MCF 10A (cell line): Measurements from ENCODE around the gene LGALS1. TPM values are rescaled to one million over a fixed set of nuclear protein-coding genes. Genes with fewer than 3 reads are reported as not detected.
"Not testable (repeated sequence)": the region's sequence is repeated elsewhere in the genome, so short reads cannot be mapped to it uniquely, and the experiment has no call there.

Source experiments
- BruUV-seq: library from RNA; stranded (reverse); fragments of 400-500 nt; replicated peaks from 2 replicates; lab custom pipeline; 2021; lab: Mats Ljungman, UMichigan
- CTCF ChIA-PET: fragments of 300-600 bp; sonication (Branson Sonifier 250); formaldehyde crosslinking; extraction: SDS; loops from one replicate; lab custom pipeline; 2021; ENCODE audit warnings: antibody characterized with exemption, inconsistent platforms; lab: Yijun Ruan, JAX
- POLR2A ChIA-PET: fragments of 300-600, 350-650 bp; sonication (Branson Sonifier 250); formaldehyde crosslinking; extraction: SDS; loops from one replicate; lab custom pipeline; 2020; ENCODE audit warnings: antibody characterized with exemption, inconsistent platforms; lab: Yijun Ruan, JAX
- DNase-seq: peaks from one replicate; pipeline ENCODE4 v3.0.0-alpha.2; 2018; ENCODE audit not compliant: unreplicated experiment
- H3K27ac Mint-ChIP-seq: one replicate; pipeline ENCODE4 v1.8.0; 2022; ENCODE audit warnings: mild to moderate bottlenecking, low read depth, mixed read lengths; ENCODE audit not compliant: unreplicated experiment
- H3K27me3 Mint-ChIP-seq: one replicate; pipeline ENCODE4 v1.8.0; 2022; ENCODE audit warnings: mixed read lengths; ENCODE audit not compliant: insufficient read depth, unreplicated experiment
- H3K36me3 Mint-ChIP-seq: one replicate; pipeline ENCODE4 v1.8.0; 2022; ENCODE audit warnings: mild to moderate bottlenecking, moderate library complexity, mixed read lengths; ENCODE audit not compliant: insufficient read depth, unreplicated experiment
- H3K4me1 Mint-ChIP-seq: one replicate; pipeline ENCODE4 v1.8.0; 2022; ENCODE audit warnings: mixed read lengths; ENCODE audit not compliant: insufficient read depth, unreplicated experiment
- H3K4me3 Mint-ChIP-seq: one replicate; pipeline ENCODE4 v1.8.0; 2022; ENCODE audit warnings: mild to moderate bottlenecking, moderate library complexity, mixed read lengths; ENCODE audit not compliant: unreplicated experiment
- H3K9me3 Mint-ChIP-seq: one replicate; pipeline ENCODE4 v1.8.0; 2022; ENCODE audit warnings: mixed read lengths; ENCODE audit not compliant: unreplicated experiment
- CTCF ChIP-seq: fragments of 200-600 bp; IDR thresholded peaks from one replicate; pipeline ENCODE4 v1.8.0; 2022; ENCODE audit warnings: antibody characterized with exemption, mild to moderate bottlenecking; ENCODE audit not compliant: unreplicated experiment
- intact Hi-C: fragments of 100-400 bp; cut with micrococcal nuclease; formaldehyde crosslinking; loops from 2 replicates; pipeline ENCODE4 v1.14.1; 2022
- total RNA-seq: library from RNA; stranded (reverse); gene quantifications from 2 replicates; pipeline ENCODE4 v1.2.3, GENCODE V29; 2022

The LGALS1 gene
- total RNA-seq, 1 experiment from 2014 or later = 1,635 TPM

DNA sequence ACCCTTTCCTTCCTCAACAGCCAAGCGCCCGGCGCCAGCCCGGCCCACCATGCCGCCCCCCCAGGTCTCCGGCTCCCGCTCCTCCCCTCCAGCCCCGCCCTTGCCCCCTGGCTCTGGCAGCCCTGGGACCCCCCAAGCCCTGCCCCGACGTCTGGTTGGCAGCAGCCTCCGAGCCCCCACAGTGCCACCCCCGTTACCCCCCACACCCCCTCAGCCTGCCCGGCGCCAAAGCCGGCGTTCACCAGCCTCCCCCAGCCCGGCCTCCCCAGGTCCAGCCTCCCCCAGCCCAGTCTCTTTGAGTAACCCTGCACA, 20.2 kb upstream of the LGALS1 start:
- Mint-ChIP-seq H3K4me3 (no peak overlapping the region), H3K4me1 (peaks cover 16% of the 10 kb centered on the region), H3K36me3 (peaks cover 6% of the 10 kb centered on the region), H3K27ac (no peak overlapping the region), H3K9me3 (no peaks in the 10 kb centered on the region), H3K27me3 (no peaks in the 10 kb centered on the region)
- ChIA-PET CTCF (interaction anchor here (1.1 to 2.5 kb wide), 2 partner anchors 11 to 26 kb away, joined by 3 to 7 read pairs; no protein-coding TSS in a partner anchor), POLR2A (no interaction called here)
- no TSS peak for BruUV-seq
- no peak for TF ChIP-seq CTCF
- DNase-seq = no peak
- intact Hi-C loops = no loop called here

DNA sequence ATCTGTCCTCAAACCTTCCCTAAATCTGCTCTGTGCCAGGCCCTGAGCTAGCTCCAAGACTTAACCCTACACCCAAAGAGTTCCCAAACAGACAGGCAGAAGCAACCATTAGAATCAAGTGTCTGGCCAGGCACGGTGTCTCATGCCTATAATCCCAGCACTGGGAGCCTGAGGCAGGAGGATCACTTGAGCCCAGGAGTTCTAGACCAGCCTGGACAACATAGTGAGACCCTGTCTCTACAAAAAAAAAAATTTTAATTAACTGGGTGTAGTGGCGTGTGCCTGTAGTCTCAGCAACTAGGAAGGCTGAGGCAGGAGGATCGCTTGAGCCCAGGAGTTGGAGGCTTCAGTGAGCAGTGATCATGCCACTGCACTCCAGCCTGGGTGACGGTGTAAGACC, 18.9 kb upstream of the LGALS1 start:
- intact Hi-C loops, BruUV-seq, H3K4me3 Mint-ChIP-seq, H3K27ac Mint-ChIP-seq, DNase-seq, H3K27me3 Mint-ChIP-seq, H3K36me3 Mint-ChIP-seq, H3K9me3 Mint-ChIP-seq: not testable (repeated sequence)
- peaks cover 22% of the 10 kb centered on the region for H3K4me1 Mint-ChIP-seq
- ChIA-PET POLR2A (interaction anchor here (1.1 to 3.1 kb wide), 3 partner anchors 30 to 151 kb away, joined by 3 to 13 read pairs (median 6); partner anchors contain the start of genes GCAT and NOL12), CTCF (interaction anchor here (0.6 to 2.5 kb wide), 3 partner anchors 13 to 229 kb away, joined by 4 to 44 read pairs (median 7); no protein-coding TSS in a partner anchor)

DNA sequence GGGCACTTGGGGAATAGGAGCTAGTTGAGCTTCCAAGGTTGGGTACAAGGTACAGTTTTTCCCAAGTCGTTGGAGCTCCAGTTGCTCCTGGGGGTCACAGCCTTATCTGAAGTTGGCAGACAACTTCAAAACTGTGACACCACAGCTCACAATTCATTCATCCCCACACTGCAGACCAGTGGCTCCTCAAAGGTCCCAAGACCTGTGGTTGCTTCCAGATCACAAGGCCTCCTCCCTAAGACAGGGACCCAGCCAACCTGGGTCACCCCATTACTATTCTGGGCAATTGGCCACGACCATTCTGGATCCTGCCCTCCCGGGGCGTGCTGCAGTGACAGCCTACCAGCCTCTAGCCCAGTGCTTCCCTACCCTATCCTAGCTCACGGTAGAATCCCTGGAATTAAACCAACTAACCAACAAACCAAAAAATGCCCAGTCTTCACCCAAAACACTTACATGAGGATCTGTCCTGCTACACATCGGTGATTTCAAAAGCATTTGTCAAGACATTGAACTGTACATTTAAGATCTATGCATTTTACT, 17.8 kb upstream of the LGALS1 start:
- POLR2A ChIA-PET = interaction anchor here (0.7 to 3.6 kb wide), 31 partner anchors 9 to 239 kb away, joined by 3 to 49 read pairs (median 5); partner anchors contain the start of genes ANKRD54, GCAT, GGA1 and LGALS1
- no peak for DNase-seq
- Mint-ChIP-seq H3K4me1 (peaks cover 22% of the 10 kb centered on the region), H3K27me3 (no peaks in the 10 kb centered on the region), H3K4me3 (peak overlapping the region; percentile 89), H3K9me3 (no peaks in the 10 kb centered on the region), H3K27ac (peak overlapping the region; percentile 87), H3K36me3 (peaks cover 18% of the 10 kb centered on the region)
- TF ChIP-seq CTCF = no peak
- BruUV-seq = TSS peak; percentile 100
- intact Hi-C loops = loop anchor here (1.0 to 2.0 kb wide), 2 partner anchors 14 to 19 kb away; no protein-coding TSS in a partner anchor
- CTCF ChIA-PET = interaction anchor here (0.6 to 5.2 kb wide), 7 partner anchors 12 to 204 kb away, joined by 3 to 44 read pairs (median 3); no protein-coding TSS in a partner anchor

DNA sequence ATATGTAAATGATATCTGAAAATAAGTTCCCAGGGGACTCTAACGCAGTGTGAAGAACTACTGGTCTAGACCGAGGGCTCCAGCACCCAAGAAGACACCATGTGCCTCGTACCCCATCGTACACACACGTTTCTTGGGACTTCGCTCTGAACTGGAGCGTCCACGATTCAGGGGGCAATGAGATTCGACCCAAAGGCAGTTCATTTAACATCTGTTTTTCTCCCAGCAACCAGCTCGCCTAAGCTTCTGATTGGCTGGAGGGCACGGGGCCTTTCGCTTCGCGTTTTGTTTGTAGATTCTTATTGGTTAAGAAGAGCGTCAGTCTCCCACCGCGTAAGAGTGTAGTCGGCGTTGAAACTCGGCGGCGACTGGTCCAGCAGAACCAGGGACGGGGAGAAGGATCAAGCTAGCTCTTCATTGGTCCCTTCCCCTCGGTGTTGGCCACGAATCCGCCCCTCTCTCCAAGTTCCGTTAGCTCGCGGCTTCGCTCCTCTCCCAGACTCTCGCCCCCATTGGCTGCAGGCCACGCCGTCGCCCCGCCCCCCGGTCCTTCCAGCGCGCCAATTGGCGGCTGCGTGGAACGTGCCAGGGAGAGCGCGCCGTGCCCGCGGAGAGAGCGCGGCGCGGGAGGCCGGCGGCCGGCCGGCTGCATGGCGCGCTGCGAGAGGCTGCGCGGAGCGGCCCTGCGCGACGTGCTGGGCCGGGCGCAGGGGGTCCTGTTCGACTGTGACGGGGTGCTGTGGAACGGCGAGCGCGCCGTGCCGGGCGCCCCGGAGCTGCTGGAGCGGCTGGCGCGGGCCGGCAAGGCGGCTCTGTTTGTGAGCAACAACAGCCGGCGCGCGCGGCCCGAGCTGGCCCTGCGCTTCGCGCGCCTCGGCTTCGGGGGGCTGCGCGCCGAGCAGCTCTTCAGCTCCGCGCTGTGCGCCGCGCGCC, 17.0 kb upstream of the LGALS1 start, which contains the start of gene PDXP:
PDXP (plus strand) TSS at position 591 of the 933 bp plus-strand sequence; CDS start at position 651, 60 bp downstream.
- ChIA-PET CTCF (interaction anchor here (0.6 to 5.2 kb wide), 6 partner anchors 11 to 203 kb away, joined by 3 to 44 read pairs (median 3); no protein-coding TSS in a partner anchor), POLR2A (interaction anchor here (0.6 to 3.6 kb wide), 40 partner anchors 8 to 740 kb away, joined by 3 to 49 read pairs (median 4); partner anchors contain the start of genes ANKRD54, C22orf23, GCAT and GGA1)
- intact Hi-C loops = loop anchor here (1.0 to 2.0 kb wide), 2 partner anchors 15 to 18 kb away; no protein-coding TSS in a partner anchor
- H3K27ac Mint-ChIP-seq = peak within 1 kb of the TSS; percentile 87
- H3K36me3 Mint-ChIP-seq = peaks cover 18% of the 10 kb centered on the region
- H3K9me3 Mint-ChIP-seq = no peaks in the 10 kb centered on the region
- no peak for TF ChIP-seq CTCF
- no TSS peak for BruUV-seq
- H3K4me3 Mint-ChIP-seq = peak within 1 kb of the TSS; percentile 89
- H3K4me1 Mint-ChIP-seq = peaks cover 22% of the 10 kb centered on the region
- H3K27me3 Mint-ChIP-seq = no peaks in the 10 kb centered on the region
- DNase-seq = peak; percentile 100
